NCI-H1105 treated with DMSO at 0.1 percent for 48 hours (cell line): Measurements from ENCODE around the gene MLXIPL.

Experiments
- DNase-seq: peaks from one replicate; lab custom pipeline; 2025; lab: John Stamatoyannopoulos, UW

Gene MLXIPL

DNA sequence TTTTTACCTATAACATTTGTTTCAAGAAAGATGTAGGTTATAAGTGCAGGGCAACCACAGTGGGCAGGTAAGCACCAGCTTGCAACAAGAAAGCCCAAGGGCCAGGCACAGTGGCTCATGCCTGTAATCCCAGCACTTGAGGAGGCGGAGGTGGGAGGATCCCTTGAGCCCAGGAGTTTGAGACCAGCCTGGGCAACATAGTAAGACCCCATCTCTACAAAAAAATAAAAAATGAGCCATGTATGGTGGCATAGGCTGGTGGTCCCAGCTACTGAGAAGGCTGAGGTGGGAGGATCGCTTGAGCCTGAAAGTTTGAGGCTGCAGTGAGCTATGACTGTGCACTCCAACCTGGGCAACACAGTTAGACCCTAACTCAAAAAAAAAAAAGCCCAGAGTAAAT, 79.6 kb downstream of the MLXIPL start:
- no peak for DNase-seq
